Measurements from ENCODE around the gene ST6GALNAC5.

- no peak for TF ChIP-seq POLR2A (IDR thresholded peaks at IDR 0.05)
- no peak for TF ChIP-seq CTCF (IDR thresholded peaks at IDR 0.05)
Observed at GRCh38 chr1:76891931-76892622, 24.8 kb downstream of the ST6GALNAC5 start.
